ENCODE data around the gene NGB.

Gene NGB

DNA sequence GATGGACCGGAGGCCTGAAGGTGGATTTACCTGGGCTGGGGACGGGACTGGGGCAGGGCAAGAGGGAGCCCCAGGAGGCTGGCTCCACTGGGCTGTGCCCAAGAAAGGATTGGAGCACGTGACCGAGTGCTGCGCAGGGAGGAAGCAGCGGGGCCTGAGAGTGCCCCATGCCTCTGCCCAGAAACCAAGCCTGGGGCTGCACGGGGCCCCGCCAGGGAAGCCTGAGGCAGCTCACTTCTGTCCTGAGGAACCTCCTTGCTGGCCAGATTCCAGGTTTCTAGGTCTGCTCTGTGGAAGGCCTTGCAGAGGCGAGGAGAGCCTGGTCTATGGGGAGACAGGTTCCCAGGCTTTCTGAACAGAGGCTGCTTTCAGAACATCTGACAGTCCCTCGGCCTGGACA lies 10.4 kb downstream of the NGB start:
- DNase-seq, result no peak

DNA sequence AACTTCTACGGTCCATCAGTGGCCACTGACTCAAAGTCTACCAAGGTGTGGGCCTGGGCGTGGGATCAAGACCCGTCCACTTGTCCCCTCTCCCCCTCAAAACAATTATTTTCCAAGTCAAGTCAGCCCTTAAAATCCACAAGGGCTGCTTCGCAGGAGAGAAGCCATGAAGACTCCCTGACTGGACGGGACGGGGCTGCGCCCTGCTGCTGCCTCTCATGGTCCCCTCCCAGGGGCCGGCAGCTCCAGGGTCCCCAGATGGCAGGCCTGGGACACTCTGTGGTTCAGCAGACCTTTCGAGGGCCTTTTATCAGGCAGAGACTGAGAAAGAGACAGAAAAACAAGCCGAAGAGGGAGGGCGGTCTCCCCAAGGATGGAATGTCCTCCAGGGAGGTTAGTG lies 10.8 kb downstream of the NGB start:
- DNase-seq, result no peak

- DNase-seq, result no peak
Measured at GRCh38 chr14:77259025-77259715, 11.8 kb downstream of the NGB start.

DNA sequence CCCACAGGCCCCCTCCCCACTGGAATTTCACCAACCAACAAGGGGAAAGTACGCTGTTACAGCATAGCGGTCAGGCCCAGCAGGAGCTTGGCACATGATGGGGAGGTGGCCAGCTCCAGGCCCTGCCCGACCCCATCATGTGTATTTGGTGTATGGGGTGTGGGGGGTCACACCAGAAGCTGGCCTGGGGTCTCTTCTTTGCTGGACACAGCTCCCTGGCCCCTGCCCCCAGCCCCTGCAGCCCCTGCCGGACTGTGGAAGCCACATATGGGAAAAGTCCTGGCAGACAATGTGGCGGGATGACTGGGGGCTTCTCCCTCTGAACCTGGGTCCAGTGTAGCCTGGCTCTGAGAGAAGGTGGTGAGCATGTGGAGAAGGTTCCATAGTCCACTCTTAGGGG lies 12.4 kb downstream of the NGB start:
- DNase-seq, result no peak

GRCh38 chr14:77257700-77258099 lies 13.3 kb downstream of the NGB start:
- DNase-seq, result no peak

GRCh38 chr14:77256694-77257093 lies 14.3 kb downstream of the NGB start:
- no peak for DNase-seq

DNA sequence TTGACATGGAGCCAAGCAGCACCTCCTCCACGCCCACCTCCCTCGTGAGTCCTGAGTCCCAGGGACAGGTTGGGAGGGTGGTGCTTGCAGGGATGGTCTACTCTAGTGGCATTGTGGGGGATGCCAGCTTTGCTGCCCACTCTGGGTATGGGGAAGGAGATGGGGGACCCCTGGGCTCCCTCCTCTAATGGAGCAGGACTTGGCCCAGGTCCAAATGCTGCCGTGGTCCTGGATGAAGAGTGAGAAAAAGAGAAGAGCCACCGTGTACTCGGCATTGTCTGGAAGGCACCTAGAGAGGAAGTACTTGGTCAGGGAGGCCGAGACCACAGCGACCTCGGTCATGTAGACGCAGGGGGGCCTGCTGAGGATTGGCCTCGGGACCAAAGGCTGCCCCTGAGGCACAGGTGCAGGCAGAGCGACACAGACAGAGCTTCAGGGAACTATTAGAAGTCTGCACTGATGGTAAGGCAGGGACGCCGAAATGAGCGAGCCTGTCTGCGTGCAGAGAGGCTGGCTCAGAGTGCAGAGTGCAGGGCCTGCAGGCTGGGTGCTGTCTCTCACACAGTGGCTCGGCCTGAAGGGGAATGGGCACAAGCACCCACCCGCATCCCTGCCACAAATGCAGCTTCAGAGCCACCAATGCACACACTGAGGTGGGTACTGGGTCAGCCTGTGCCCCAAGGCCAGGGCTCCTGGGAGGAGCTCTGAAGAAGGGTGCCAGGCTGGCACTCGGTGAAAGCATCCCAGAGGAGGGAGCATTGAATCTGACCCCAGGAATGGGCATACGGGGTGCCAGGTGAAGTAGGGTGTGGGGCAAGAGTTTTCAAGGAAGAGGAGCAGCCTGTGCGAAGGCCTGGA lies 17.4 kb downstream of the NGB start:
- no peak for DNase-seq

DNA sequence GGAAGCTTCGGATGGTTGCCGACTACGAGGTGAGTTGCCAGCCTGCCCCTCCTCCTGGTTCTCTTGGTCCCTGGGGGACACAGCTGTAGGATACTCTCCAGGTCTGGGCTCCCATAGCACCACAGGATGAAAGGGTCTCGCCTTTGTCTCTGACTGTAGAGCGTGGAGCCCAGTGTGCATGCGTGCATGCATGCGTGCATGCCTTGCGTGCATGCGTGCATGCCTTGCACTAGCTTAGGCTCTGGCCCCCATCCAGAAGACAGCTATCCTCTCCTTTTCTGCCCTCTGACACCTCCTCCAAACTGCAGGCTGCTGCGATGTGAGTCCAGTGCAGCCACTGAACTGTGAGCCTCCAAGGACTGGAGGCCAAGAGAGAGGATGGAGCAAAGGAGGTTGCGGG lies 19.1 kb downstream of the NGB start:
- no peak for DNase-seq

DNA sequence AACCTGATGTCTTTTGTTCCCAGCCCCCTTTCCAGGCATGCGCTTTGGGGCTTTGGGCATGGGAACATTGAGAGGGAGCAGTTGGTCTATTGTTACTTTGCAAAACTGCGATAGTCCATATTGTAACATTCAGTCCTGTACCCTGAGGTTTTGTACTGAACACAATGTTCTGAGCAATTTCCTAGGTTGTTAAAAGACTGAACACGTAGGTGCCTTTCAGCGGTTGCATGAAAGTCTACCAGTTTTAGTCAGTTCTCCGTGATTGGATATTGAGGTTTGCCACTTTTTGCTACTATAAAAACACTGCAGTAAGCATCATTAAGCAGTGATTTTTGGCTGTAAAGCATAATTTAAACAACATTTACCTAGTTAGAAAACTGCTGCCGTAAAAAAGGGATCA lies 20.1 kb downstream of the NGB start:
- DNase-seq, result no peak

GRCh38 chr14:77249286-77249685 lies 21.7 kb downstream of the NGB start:
- DNase-seq, result no peak

- DNase-seq, result no peak
Measured at GRCh38 chr14:77248666-77249065, 22.3 kb downstream of the NGB start.

- no peak for DNase-seq
Measured at GRCh38 chr14:77246784-77247183, 24.2 kb downstream of the NGB start.

DNA sequence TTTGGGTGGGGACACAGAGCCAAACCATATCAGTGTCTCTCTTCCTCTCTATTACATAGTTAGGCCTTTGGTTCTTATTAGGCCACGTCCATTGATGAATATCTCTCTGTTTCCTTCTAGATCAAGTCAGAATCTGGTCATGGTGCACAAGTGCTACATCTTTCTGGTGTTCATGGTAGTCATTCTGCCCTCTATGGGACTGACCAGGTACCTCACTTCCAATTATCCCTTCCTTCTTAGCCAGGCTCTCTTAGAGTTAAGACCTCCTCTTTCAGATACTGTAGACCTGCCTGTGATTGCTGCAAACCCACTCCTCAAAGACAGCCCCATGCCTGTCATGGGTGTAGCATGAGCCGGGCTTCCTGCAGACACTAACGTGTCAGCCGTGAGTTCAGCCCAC lies 25.2 kb downstream of the NGB start:
- no peak for DNase-seq

DNA sequence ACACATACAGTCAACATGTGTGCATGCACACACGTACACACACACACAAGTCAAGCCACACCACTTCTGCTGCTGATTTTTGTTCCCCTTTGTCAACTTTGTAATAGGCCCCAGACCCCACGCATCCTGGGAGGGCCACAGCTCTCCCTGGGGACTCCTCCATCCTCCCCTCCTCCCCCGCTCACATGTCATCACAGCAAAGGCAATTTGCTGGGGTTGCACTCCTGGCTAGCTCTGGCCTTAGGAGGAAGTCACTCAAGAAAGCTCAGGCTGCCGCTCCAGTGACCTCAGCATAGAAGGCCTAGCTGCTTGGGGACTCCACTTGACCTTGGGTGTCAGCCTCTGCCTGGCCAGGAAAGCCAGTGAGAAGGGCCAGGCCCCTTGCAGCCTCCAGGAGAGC lies 27.2 kb downstream of the NGB start:
- no peak for DNase-seq

DNA sequence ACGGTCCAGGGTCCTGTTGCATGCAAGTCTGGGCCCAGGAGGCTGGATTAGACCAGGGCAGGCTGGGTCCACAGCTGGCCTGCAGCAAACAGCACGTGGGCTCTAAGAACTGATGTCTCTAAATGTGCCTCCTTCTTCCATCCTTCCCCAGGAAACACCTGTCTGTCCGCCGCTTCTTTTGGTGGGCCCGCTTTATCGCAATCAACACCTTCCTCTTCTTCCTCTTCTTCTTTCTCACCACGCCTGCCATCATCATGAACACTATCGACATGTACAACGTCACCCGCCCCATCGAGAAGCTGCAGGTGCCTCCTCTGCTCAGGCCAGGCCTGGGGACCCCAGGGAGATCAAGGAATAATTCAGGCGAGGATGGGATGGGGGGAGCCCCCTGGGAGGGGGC lies 28.3 kb downstream of the NGB start:
- DNase-seq, result no peak

DNA sequence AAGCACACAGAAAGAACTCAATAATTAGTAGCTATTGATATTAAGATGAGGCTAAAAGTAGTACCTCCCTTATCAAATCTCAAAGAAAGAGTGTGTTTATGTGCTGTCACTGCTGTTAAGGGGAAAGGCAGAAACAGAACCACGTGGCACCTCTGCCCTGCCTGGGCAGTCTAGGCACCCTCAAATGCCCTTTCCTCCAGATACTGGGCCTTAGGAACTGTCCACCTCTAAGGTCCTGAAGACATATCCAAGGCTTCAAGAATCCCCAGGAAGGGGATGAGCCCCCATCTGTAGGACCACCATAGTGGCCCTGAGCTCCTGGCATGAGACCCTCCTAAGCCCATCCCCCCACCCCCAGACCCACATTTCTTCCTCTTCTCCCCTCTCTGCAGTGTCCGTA lies 29.1 kb downstream of the NGB start:
- DNase-seq, result no peak

DNA sequence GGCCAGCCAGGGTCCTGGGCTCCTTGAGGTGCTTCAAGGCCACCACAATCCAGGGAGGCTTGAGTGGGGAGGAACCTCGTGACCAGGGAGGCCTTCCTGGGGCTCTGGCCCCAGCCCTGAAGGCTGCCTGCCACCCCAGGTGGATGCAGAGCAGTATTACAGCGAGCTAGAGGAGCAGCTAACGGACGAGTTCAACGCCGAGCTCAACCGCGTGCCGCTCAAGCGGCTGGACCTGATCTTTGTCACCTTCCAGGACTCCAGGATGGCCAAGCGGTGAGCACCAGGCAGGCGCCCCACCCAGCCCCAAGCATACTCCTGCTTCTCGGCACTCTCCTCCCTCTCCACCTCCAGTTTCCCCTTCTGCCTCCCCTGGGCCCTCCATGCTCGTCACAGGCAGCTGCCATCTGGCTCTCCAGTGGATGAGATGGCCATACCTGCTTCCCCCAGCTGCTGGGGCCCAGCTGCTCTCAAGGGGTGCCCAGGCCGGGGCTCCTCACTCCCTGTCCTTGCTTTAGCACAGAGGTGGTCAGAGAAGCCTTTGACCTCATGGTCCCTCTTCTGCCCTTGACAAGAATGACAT lies 30.6 kb downstream of the NGB start:
- DNase-seq, result no peak

DNA sequence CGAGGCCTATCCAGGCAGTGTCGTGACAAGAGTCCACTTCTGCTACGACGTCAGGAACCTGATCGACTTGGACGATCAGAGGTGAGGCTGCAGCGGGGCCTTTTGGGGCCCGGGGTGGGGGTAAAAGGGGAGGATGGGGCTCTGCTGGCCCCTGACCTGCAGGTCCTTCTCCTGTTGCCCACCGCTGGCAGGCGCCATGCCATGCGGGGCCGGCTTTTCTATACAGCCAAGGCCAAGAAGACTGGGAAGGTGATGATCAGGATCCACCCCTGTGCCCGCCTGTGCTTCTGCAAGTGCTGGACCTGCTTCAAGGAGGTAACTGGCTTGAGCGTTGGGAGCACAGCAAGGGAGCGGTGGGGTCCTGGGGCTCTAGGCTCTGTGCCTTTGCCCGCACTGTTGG lies 31.6 kb downstream of the NGB start:
- DNase-seq, result no peak

- no peak for DNase-seq
Measured at GRCh38 chr14:77238996-77239395, 32.0 kb downstream of the NGB start.

DNA sequence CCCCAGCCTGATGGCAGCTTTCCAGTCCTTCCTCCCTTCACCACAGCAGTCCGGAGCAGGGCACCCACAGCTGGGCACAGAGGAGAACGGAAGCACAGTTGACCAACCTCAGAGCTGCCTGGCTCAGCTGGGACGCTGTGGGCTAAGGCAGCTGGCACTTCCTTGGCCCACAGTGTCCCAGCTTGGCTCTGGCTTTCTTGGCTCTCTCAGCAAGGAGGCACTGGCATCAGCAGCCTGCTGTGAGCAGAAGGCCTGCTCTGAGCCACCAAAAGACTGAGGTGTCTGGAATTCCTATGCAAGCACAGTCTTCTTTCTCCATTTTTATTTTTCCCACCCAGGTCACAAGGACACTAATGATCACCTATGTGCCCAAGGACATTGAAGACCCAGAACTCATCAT lies 32.6 kb downstream of the NGB start:
- DNase-seq, result no peak

GRCh38 chr14:77236814-77237213 lies 34.2 kb downstream of the NGB start:
- no peak for DNase-seq

DNA sequence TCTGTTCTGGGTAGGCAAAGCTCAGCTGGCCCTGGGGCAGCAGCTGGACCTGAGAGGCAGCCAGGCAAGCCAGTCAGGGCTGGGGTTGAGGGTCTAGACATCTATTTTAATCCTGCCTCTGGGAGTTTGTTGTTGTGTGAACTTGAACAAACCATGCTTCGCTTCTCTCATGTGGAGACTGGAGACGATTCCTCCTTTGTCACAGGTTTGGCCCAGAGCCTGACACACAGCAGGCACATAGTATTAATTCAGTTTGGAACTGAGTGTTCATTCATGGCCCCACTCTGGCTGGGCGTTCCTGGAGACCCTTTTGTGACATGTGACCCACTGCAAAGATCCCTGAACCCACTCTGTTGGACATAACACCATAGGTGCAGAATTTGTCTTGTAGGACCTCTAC lies 39.3 kb downstream of the NGB start:
- DNase-seq, result no peak

- DNase-seq, result no peak
Measured at GRCh38 chr14:77230914-77231313, 40.1 kb downstream of the NGB start.

DNA sequence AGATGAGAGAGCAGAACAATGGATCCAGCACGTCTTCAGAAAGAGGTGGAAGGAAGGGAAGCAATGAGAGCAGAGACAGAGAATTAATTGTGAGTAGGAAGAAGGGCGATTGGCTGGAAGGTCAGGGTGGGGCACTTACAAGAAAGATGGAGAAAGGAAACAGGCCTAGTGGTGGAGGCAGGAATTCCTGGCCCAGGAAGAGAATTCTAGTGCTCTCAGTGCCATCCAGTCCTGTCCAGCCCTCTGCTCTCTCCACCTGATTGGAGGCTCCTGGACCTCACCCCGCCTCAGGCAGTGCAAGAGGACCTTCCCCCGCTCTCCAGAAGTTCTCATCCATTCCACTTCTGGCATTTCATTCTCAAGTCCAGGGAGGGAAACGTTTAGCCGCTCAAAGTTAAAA lies 43.0 kb downstream of the NGB start:
- no peak for DNase-seq

All from activated gamma-delta T cell treated with Interleukin-2 at 50 U/mL for 16 hours (primary cell).